KOPT-K1 (cell line): ENCODE measurements around the gene TOMM20.
"Not testable (repeated sequence)": the region's sequence is repeated elsewhere in the genome, so short reads cannot be mapped to it uniquely, and the experiment has no call there.

ENCODE experiments used
- H3K27ac ChIP-seq: fragments of 200-600 bp; sonication (generic); 2 replicates; pipeline ENCODE4 v1.5.1; 2016; ENCODE audit warnings: antibody characterized with exemption, mild to moderate bottlenecking, low read depth, low read length; ENCODE audit not compliant: poor library complexity, severe bottlenecking
- H3K36me3 ChIP-seq: fragments of 200-600 bp; sonication (generic); 2 replicates; pipeline ENCODE4 v1.5.1; 2017; ENCODE audit warnings: antibody characterized with exemption, mild to moderate bottlenecking, low read length, moderate library complexity; ENCODE audit not compliant: insufficient read depth
- H3K9me3 ChIP-seq: fragments of 200-600 bp; sonication (generic); 2 replicates; pipeline ENCODE4 v1.5.1; 2017; ENCODE audit warnings: antibody characterized with exemption, low read length, mild to moderate bottlenecking; ENCODE audit not compliant: insufficient read depth, poor library complexity, severe bottlenecking

Gene TOMM20

GRCh38 chr1:235128456-235129328 is at the start of gene TOMM20:
TOMM20 (minus strand) TSS chr1:235128837; CDS start chr1:235128715, 122 bp downstream.
- Histone ChIP-seq H3K27ac (peak within 1 kb of the TSS; percentile 91), H3K9me3 (no peaks in the 10 kb centered on the region), H3K36me3 (peaks cover 73% of the 10 kb centered on the region)

- Histone ChIP-seq H3K36me3 (peaks cover 93% of the 10 kb centered on the region), H3K27ac (no peak overlapping the region)
These were observed 47.8 kb upstream of the TOMM20 start for GRCh38 chr1:235176486-235176885.

GRCh38 chr1:235169986-235170385 is 41.3 kb upstream of the TOMM20 start:
- Histone ChIP-seq H3K36me3 (peaks cover 83% of the 10 kb centered on the region), H3K27ac (no peak overlapping the region), H3K9me3 (no peaks in the 10 kb centered on the region)

More at GRCh38 chr1:235176486-235176885, 47.8 kb upstream of the TOMM20 start:
- H3K9me3 ChIP-seq, result no peaks in the 10 kb centered on the region

GRCh38 chr1:235168375-235168774 is 39.7 kb upstream of the TOMM20 start:
- Histone ChIP-seq H3K27ac (no peak overlapping the region), H3K9me3 (no peaks in the 10 kb centered on the region), H3K36me3 (peaks cover 68% of the 10 kb centered on the region)

DNA sequence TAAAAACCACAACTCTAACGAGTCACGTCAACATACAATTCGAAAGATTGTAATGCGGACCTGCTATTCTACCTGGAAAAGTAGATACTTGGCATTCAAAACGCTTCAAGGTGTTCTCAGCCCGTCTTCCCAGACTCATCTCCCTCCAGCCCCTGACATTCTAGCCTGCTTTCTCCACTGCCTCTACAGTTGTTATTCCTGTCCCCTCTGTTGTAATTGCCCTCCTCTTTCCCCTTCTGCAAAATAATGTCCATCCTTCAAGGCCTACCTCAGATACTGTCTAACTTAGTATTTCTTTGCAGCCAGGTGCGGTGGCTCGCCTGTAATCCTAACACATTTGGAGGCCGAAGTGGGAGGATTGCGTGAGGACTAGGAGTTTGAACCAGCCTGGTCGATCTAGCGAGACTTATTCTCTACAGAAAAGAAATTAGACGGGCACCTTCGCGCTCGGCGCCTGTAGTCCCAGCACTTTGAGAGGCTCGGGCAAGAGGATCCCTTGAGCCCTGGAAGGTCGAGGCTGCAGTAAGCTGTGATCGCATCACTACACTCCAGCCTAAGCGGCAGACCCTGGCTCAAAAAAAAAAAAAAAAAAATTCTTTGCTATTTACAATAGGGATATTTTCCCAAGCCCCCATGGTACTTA is 33.2 kb upstream of the TOMM20 start:
- Histone ChIP-seq H3K27ac (peak overlapping the region; percentile 87), H3K36me3 (peaks cover 42% of the 10 kb centered on the region), H3K9me3 (no peaks in the 10 kb centered on the region)

DNA sequence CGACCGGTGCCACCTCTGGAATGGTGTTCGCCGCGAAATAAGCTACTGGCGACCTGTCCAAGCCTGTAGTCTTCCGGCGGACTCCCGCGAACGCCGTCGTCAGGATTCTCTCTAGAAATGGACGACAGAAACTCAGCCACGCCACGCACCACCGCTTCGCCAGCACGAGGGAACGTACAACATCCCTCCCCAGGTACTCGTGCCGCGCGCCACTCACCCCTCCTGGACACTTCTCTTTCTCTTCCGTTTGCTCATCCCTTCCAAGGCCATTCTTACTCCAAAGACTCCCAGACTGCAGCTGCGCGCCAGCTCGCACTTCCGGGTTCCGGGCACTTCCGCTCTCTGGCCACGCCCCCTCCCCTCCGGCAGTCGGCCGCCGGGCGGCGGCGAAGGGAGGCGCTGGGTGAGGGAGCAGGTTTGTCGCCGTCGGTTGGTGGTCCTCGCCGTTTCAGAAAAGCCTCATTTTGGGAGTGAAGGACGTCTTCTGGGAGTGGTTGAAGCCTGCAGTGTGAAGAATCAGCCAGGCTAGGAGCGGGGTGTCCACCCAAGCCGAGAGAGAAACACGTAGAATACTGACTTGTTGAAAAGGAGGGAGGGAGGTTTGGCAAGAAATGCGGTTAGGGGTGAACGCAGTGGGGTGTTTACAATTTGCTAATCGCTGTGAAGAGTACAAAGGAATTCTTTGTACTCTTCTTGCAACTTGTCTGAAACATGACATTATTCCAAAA is 32.5 kb upstream of the TOMM20 start, which contains the start of gene RBM34:
Gene RBM34 (minus strand): TSS at position 294 of the 728 bp plus-strand sequence. CDS start 24 bp downstream, at position 270.
- peak within 1 kb of the TSS; percentile 87 for H3K27ac ChIP-seq
- H3K9me3 ChIP-seq, result no peaks in the 10 kb centered on the region
- H3K36me3 ChIP-seq, result peaks cover 42% of the 10 kb centered on the region

DNA sequence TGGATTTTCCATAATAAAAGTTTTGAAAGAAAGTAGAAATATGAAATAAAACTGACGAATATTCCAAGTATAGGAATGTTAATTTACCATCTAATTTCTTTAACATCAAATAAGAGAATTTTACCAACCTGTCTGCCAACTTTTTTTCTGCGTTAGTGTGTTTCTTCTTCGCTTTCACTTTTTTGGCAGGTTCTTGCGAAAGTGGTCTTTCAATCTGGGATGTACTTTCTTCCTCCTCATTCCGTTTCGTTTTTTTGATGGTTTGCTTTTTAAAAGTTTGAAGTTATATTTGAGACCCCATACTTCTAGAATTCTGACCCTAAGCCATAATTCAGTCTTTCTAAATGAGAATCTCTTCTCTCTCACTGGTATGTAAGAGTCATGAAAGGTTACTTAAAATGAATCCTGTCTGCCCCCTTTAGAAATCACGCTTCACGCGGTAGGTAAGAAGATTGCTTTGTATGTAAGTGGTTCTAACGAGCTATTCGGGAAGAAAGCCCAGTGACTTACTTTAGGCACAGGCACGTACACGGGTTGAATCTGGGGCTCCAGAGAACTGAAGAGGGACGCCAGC is 31.8 kb upstream of the TOMM20 start:
- peaks cover 45% of the 10 kb centered on the region for H3K36me3 ChIP-seq
- H3K9me3 ChIP-seq, result no peaks in the 10 kb centered on the region
- peak overlapping the region; percentile 87 for H3K27ac ChIP-seq

- not testable (repeated sequence) for H3K9me3 ChIP-seq
- Histone ChIP-seq H3K36me3 (peaks cover 50% of the 10 kb centered on the region), H3K27ac (peak overlapping the region; percentile 87)
These were observed 31.3 kb upstream of the TOMM20 start for GRCh38 chr1:235159930-235160329.

DNA sequence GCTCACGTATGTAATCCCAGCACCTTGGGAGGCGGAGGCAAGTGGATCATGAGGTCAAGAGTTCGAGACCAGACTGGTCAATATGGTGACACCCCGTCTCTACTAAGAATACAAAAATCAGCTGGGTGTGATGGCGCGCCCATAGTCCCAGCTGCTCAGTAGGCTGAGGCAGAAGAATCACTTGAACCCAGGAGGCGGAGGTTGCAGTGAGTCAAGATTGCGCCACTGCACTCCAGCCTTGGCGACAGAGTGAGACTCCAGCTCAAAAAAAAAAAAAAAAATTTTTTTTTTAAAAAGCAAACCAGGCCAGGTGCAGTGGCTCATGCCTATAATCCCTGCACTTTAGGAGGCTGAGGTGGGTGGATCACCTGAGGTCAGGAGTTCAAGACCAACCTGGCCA is 30.6 kb upstream of the TOMM20 start:
- H3K9me3 ChIP-seq, H3K27ac ChIP-seq: not testable (repeated sequence)
- H3K36me3 ChIP-seq, result peaks cover 57% of the 10 kb centered on the region

DNA sequence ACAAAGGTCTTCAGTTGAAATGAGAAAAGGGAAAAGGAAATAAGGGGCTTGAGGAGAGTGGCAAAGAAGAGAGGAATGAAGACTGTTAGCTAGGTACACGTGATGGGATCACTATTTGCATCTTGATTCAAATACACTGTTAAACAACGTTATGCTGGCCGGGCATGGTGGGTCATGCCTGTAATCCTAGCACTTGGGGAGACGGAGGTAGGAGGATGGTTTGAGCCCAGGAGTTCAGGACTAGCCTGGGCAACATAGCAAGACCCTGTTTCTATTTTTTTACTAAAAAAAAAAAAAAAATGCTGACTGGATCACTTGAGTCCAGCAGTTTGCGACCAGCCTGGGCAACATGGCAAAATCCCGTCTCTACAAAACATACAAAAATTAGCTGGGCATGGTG is 30.0 kb upstream of the TOMM20 start:
- Histone ChIP-seq H3K36me3 (peaks cover 63% of the 10 kb centered on the region), H3K27ac (no peak overlapping the region), H3K9me3 (no peaks in the 10 kb centered on the region)

DNA sequence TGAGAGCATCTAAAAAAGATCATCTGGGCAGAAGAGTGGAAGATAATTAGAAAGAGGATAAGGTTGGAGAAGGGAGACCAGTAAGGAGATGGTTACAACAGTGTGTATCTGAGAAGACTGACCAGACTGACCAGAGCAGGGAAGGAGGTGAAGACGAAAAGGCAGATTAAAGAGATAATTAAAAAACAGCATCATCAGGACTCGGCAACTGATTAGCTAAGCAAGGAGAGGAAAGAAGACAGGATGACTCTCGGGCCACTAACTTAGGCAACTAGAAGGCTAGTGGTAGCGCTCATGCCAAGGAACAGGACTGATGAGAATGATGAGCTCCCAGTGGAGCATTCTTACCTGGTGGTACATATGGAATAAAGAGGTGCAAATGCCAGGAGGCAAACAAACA is 28.5 kb upstream of the TOMM20 start:
- H3K9me3 ChIP-seq, result no peaks in the 10 kb centered on the region
- no peak overlapping the region for H3K27ac ChIP-seq
- H3K36me3 ChIP-seq, result peaks cover 78% of the 10 kb centered on the region

GRCh38 chr1:235156740-235157139 is 28.1 kb upstream of the TOMM20 start:
- Histone ChIP-seq H3K36me3 (peaks cover 82% of the 10 kb centered on the region), H3K27ac (no peak overlapping the region), H3K9me3 (no peaks in the 10 kb centered on the region)

DNA sequence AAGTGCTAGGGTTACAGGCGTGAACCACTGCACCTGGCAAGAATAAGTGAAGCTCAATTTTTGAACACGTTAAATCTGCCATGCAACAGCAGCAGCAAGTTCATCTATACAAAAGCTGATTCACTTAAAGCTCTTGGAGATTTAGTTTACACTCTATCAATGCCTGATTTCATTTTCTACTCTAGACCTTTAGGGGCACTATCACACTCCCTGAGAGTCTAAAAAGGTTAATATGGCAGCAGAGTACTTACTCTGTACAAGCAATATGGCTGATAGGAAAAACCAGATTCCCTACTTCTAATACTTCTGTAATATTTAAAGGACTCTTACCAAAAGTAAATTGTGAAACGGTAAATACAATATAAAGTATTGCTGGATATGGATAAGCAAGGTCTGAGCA is 27.6 kb upstream of the TOMM20 start:
- H3K9me3 ChIP-seq, result no peaks in the 10 kb centered on the region
- no peak overlapping the region for H3K27ac ChIP-seq
- H3K36me3 ChIP-seq, result peaks cover 87% of the 10 kb centered on the region

GRCh38 chr1:235152235-235152634 is 23.6 kb upstream of the TOMM20 start:
- Histone ChIP-seq H3K36me3 (peaks cover 97% of the 10 kb centered on the region), H3K9me3 (no peaks in the 10 kb centered on the region), H3K27ac (no peak overlapping the region)

DNA sequence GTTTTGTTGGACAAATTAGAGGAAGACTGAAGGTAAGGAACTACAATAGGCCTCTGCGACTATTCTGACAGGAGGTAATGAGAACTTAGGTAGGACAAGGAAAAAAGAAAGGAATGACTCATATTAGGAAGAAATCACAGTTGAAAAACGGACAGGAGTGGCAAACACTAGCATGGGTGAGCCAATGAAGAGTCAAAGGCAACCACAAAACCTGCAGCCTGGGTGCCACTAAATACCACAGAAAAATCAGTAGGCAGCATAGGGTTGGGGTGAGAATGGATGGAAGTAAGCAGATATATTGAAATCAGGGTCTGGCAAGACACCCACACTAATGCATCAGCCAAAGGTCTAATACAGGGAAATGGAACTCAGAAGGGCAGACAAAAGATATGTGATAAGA is 22.4 kb upstream of the TOMM20 start:
- peaks cover 97% of the 10 kb centered on the region for H3K36me3 ChIP-seq
- no peak overlapping the region for H3K27ac ChIP-seq

More for the DNA sequence above, 22.4 kb upstream of the TOMM20 start:
- no peaks in the 10 kb centered on the region for H3K9me3 ChIP-seq
